ENCODE data around the gene PGAM2.
"Not testable (repeated sequence)": the region's sequence is repeated elsewhere in the genome, so short reads cannot be mapped to it uniquely, and the experiment has no call there.

The PGAM2 gene

DNA sequence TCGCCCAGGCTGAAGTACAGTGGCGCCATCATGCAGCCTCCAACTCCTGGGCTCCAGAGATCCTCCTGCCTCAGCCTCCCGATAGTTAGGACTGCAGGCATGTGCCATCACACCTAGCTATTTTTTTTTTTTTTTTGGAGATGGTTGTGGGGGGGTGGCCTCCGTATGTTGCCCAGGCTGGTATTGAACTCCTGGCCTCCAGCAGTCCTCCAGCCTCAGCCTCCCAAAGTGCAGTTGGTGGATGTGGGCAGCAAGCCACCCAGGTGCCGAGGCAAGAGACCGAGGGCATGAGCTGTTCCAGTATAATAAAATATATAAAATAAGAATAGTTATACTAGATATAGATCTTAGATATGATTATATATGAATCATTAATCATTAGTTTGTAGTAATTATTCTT is 45.5 kb downstream of the PGAM2 start:
- DNase-seq (ENCODE audit: low spot score) = not testable (repeated sequence)

DNA sequence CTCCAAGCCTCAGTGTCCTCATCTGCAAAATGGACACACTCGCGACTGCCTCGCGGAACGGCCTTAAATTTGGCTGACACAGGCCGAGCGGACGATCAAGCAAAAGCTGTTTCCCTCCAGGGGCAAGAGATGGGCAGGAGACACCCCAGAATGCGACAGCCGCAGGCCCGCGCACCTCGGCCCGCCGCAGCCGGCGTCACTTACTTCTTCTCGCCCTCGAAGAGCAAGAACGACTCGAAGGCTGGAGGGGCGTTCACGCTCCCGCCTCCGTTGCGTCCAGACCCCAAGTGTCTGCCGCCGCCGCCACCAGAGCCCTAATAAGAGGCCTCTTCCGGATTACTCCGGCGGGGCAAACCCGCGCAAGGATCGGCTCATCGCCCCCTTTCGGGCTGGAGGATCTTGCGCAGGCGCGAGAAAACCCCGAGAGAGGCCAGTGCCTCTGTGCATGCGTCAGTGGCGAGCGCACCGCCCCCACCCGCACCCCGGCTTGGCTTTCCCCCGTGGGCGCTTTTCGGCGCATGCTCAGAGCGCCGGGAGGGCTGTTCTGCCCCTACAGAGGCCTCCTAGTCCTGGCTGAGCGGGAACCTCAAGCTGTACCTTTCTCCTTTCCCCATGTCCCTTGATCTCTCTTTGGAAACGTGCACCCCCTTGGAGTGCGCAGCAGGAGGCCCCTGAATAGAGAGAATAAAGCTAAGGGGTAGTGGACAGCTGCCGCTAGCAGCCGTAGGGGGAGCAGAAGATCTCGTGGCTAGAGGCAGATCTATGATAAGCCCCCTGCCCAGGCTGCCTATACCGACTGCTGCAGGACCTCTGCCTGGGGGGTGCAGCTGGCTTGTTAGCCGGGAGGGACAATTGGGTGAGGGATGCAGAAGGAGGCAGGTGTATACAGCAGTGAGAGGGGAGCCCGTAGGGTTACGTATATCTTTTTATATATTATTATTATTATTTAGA is 46.2 kb downstream of the PGAM2 start:
- peak; percentile 94 for DNase-seq (ENCODE audit: low spot score)

DNA sequence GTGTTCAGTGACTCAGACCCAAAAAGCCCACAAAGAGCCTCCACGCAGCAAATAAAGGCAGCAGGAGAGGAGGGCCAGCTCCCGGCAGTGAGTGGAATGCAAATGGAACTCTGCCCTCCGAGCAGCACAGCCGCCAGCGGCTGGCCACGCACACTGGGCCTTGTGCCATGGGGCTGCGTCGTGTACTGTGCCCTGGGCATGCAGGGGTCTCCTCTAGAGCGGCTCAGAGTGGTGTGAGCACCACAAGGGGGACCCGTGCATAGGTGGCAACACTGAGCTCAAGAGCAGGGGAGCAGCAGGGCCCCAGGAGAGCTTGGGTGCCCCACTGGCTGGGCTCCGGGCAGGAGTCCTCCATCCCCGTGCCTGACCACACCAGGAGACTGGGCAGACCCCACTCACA is 50.3 kb downstream of the PGAM2 start:
- DNase-seq (ENCODE audit: low spot score) = not testable (repeated sequence)

All from RKO (cell line).